DOHH2 (cell line): Measurements from ENCODE around the gene SPATA25.

ENCODE experiments used
- EZH2phosphoT487 ChIP-seq: fragments of 200-600 bp; sonication (generic); IDR thresholded peaks from 2 replicates; pipeline ENCODE4 v1.6.1; 2017; ENCODE audit warnings: borderline replicate concordance, mild to moderate bottlenecking, antibody characterized with exemption, low read length, moderate library complexity, mixed read lengths
- TF ChIP-seq, protein P1 (sequence below): fragments of 200-600 bp; sonication (generic); IDR thresholded peaks from one replicate; pipeline ENCODE4 v1.5.1; 2014; ENCODE audit warnings: antibody characterized with exemption, mild to moderate bottlenecking, low read depth, low read length; ENCODE audit not compliant: poor library complexity, severe bottlenecking

DNA sequence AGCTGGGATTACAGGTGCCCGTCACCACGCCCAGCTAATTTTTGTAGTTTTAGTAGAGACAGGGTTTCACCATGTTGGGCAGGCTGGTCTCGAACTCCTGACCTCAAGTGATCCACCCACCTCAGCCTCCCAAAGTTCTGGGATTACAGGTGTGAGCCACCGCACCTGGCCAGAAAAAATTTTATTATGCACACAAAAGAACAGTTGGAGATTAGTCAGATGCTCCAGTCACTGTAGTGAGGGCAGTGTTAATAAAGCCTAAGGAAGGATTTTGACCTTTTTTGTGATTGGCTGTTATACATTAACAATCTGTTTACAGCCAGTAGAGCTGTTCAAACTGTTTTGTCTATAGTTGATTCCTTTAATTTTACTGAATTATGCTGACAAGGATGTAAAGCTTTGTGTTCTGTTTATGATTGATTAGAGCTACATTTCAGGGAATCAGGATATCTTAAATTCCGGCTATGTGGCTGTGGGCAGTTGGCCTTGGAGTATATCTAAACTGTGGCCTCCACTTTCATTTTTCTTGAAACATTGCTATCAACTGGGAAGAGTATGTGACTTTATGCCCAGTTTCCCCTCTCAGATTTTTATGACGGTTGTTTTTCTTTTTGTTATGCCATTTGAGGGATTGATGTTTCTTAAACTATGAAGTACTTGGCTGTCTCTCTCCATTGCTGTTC, 20.1 kb downstream of the SPATA25 start:
- TF ChIP-seq, protein P1, sequence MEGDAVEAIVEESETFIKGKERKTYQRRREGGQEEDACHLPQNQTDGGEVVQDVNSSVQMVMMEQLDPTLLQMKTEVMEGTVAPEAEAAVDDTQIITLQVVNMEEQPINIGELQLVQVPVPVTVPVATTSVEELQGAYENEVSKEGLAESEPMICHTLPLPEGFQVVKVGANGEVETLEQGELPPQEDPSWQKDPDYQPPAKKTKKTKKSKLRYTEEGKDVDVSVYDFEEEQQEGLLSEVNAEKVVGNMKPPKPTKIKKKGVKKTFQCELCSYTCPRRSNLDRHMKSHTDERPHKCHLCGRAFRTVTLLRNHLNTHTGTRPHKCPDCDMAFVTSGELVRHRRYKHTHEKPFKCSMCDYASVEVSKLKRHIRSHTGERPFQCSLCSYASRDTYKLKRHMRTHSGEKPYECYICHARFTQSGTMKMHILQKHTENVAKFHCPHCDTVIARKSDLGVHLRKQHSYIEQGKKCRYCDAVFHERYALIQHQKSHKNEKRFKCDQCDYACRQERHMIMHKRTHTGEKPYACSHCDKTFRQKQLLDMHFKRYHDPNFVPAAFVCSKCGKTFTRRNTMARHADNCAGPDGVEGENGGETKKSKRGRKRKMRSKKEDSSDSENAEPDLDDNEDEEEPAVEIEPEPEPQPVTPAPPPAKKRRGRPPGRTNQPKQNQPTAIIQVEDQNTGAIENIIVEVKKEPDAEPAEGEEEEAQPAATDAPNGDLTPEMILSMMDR = no peak
- TF ChIP-seq EZH2phosphoT487 = no peak
